ENCODE results near the gene MKNK2.
"Not testable (repeated sequence)": the region's sequence is repeated elsewhere in the genome, so short reads cannot be mapped to it uniquely, and the experiment has no call there.

The MKNK2 gene

DNA sequence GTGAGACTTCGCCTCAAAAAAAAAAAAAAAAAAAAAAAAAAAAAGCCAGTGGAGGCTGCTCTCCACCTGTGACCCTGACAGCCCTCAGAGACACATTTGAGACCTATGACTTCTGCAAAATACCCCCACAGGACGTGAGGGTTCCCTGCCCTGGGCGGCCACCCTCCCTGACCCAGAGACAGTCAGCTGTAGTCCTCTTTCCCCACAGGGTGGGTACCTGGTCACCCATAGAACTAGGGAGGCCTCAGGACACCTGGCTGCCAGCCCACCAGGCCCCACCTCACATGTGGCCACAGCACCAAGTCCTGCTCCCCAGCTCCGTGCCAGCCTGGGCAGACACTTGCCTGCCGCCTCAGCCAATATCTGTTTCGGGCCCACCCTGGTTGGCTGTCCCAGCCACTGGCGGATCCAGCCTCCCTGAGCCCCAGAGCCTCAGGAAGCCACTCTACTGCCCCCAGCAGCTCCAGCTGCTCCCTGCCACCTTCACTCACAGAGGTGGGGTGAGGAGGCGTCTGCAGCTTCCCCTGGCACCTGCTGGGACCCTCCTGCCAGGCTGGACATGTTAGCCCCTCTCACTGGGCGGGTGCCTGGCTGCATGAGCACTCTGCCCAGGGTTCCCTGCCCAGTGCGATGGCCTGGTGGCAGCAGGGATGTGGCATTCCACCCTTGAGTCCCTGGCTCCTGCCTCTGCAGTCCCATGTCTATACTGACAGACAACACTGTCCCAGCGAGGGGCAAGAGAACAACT lies 6.9 kb downstream of the MKNK2 start:
- no peak for DNase-seq (ENCODE audit: low spot score)

DNA sequence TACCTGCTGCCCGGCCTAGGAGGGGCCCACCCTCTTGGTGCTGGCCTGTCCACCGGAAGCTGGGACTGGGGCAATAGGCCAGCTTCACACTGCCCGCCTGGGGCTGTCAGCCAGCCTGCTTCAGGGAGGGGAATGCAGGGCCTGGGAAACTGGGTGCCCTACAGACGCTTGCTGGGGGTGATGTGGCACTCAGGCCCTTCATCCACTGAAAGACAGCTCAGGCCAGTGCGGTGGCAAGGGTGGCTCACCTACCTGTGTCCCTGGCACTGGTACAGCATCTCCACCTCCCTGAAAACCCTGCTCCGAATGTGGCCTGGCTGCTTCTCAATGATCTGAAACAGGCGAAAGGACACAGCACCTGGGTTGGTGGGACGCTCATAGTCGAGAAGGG lies 7.8 kb downstream of the MKNK2 start:
- no peak for DNase-seq (ENCODE audit: low spot score)

DNA sequence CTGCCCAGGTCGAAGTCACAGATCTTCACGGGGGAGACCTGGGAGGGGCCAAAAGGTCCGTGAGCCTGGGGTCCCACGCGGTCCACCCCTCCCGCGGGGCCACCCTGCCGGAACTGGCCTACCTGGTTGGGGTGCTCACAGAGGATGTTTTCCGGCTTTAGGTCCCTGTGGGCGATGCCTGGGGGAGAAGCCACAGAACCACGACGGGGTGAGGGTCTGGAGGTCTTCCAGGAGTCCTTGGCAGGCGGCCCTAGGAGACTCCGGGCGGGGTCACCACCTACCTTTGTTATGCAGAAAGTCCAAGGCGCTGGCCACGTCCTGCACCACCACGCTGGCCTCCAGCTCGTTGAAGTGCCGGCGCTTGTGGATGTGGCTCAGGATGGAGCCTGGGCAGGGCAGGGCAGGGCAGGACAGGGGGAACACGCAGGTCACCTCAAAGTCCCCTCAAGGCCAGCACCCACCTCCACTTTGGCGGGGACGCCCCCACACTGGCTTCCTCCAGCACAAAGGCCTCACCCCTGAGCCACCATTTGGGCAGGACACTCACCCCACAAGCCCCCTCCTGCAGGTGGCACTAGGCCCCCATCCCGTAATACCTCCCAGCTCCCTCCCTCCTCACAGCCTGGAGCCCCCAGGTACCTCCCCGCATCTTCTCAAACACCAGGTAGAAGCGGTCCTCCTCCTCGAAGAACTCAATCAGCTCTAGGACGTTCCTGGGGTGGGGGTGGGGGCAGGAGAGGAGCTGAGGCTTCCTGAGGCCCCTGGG lies 8.4 kb downstream of the MKNK2 start:
- DNase-seq (ENCODE audit: low spot score) = no peak

DNA sequence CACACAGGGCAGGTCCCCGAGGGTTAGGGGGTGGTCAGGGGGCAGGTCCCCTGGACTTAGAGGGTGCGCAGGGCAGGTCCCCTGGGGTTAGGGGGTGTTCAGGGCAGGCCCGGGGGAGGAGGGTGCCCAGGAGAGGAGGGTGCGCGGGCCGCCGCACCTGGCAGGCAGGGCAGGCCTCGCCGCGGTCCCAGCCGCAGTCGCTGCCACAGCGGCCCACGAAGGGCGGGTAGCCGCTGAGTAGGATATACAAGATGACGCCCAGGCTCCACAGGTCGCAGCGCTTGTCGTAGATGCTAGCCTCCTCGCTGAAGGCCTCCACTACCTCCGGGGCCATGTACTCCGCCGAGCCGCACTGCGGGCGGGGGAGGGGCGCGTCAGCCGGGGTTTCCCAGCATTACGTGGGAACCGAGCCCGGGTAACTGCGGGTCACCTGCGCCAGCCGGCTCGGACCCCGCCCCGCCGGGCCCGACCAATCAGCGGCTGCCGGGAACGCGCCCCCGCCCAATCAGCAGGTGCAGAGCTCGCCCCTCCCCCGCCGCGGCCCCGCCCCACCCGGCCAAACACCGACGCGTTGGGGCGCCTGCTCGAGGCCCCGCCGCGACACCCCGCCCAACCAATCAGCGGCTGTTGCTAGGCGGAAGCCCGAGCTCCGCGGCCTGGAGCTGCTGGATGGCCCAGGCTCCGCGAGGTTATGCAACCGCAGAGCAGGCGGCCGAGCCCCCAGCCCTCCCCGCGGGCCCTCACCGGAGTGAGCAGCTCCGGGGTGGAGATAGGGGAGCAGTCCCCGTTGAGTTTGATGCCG lies 9.2 kb downstream of the MKNK2 start:
- DNase-seq (ENCODE audit: low spot score) = peak; percentile 59

DNA sequence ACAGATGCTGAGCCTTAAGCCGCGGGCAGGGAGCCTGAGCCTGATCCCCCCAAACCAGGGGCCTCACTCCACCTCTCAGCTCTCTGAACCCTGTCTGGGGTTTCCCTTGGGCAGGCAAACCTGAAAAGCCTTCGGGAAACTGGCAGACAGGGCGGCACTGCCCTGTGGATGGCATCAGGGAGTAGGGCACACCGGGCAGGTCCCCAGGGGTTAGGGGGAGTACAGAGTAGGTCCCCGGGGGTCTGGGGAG lies 9.7 kb downstream of the MKNK2 start:
- no peak for DNase-seq (ENCODE audit: low spot score)

GRCh38 chr19:2040647-2041432 lies 10.2 kb downstream of the MKNK2 start:
- DNase-seq (ENCODE audit: low spot score) = no peak

DNA sequence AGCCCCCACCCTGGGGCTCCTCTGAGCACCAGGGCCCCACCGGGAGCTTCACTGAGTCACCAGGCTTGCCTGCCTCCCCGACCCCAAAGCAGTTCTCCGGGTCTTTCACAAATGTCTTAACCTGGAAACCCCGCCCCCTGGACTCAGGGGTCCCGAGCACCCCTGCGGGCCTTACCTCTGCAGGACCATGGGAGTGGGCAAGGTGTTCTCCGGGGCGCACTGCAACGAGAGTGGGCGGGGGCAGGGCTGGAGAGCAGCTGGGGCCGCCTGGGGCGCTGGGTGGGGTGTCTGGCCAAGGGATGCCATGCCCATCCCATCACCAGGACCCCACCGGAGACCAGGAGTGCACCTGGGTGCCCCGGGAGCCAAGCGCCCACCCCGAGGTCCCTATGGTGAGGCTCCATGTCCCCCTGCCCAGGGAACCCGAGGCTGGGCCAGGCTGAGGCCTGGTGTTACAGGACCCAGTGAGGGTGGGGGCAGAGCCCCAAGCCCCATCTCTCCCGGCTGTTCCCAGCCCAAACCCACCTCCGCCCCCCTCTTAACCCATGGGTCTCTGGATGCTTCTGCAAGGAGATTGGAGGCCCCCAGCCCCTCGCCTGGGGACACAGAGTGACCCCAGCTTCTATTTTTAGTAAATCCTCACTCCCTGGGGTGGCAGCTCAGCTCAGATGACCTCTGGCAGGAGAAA lies 10.9 kb downstream of the MKNK2 start:
- no peak for DNase-seq (ENCODE audit: low spot score)

DNA sequence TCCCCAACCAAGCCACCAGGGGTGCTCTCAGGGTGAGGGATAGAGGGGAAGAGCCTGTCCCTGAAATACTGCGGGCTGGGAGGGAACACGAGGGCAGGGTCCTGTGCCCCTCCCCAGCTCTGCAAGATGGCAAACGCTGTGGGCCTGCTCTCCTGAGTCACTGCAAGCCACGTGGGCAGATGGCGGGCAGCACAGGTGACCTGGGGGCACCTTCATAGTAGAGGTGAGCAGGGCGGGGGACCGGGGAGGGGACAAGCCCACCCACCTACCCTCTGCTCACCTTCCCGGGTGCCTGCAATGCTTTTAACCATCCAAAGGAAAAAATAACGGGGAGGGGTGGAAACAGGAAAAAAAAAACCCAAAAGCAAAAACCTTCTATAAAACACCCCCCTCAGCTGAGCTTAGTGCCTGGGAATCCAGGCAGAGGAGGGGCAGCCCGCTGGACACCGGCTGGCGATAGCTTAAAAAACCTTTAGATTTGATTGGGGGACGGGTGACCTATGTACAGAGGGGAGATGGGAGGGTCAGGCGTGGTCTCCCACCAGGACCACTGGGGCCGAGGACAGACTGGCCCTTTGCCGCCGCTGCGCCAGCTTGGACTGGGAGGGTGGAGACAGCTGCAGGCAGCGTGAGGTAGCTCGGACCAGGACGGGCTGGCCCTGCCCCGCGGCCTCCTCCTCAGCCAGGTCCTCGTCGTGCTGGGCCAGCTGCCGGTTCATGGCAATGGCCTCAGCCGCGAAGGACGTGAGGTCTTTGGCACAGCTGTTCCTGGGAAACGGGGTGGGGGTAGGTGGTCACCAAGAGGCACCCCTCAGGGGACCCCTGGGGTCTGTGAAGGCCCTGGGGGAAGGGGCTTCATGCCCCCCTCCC lies 11.7 kb downstream of the MKNK2 start:
- DNase-seq (ENCODE audit: low spot score) = no peak

GRCh38 chr19:2038284-2039088 lies 12.6 kb downstream of the MKNK2 start:
- DNase-seq (ENCODE audit: low spot score) = no peak

GRCh38 chr19:2037651-2038255 lies 13.3 kb downstream of the MKNK2 start:
- DNase-seq (ENCODE audit: low spot score) = no peak

DNA sequence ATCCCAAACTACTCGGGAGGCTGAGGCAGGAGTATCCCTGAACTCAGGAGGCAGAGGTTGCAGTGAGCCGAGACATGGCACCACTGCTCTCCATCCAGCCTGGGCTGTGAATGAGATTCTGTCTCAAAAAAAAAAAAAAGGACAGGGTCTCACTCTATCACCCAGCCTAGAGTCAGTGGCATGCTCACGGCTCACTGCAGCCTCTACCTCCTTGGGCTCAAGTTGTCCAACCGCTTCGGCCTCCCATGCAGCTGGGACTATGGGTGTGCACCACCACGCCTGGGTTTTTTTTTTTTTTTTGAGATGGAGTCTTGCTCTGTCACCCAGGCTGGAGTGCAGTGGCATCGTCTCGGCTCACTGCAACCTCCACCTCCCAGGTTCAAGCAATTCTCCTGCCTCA lies 14.6 kb downstream of the MKNK2 start:
- DNase-seq (ENCODE audit: low spot score) = no peak

GRCh38 chr19:2035590-2035991 lies 15.5 kb downstream of the MKNK2 start:
- DNase-seq (ENCODE audit: low spot score) = no peak

- no peak for DNase-seq (ENCODE audit: low spot score)
Observed at GRCh38 chr19:2034729-2035589, 16.1 kb downstream of the MKNK2 start.

DNA sequence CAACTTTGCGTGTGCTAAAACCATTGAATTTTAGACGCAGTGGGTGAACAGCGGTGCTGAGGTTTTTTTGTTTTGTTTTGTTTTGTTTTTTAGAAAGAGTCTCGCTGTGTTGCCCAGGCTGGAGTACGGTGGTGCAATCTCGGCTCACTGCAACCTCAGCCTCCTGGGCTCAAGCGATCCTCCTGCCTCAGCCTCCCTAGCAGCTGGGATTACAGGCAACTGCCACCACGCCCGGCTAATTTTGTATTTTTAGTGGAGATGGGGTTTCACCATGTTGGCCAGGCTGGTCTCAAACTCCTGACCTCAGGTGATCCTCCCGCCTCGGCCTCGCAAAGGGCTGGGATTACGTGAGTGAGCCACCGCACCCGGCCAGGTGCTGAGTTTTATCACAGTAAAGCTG lies 16.8 kb downstream of the MKNK2 start:
- not testable (repeated sequence) for DNase-seq (ENCODE audit: low spot score)

DNA sequence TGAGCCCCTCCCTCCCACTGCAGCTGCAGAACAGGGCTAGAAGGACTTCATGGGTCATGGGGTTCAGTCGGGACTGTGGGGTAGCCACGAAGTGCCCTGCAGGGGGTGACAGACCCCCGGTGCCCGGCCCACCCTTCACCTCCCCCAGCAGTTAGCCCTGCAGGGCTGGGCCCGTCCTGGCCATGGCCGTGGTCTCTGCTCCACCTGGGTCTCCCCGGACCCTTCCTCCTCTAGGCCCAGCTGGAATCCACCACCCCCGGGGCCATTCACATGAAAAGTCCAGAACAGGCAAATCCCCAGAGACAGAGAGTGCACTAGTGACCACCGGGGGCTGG lies 17.3 kb downstream of the MKNK2 start:
- DNase-seq (ENCODE audit: low spot score) = no peak

DNA sequence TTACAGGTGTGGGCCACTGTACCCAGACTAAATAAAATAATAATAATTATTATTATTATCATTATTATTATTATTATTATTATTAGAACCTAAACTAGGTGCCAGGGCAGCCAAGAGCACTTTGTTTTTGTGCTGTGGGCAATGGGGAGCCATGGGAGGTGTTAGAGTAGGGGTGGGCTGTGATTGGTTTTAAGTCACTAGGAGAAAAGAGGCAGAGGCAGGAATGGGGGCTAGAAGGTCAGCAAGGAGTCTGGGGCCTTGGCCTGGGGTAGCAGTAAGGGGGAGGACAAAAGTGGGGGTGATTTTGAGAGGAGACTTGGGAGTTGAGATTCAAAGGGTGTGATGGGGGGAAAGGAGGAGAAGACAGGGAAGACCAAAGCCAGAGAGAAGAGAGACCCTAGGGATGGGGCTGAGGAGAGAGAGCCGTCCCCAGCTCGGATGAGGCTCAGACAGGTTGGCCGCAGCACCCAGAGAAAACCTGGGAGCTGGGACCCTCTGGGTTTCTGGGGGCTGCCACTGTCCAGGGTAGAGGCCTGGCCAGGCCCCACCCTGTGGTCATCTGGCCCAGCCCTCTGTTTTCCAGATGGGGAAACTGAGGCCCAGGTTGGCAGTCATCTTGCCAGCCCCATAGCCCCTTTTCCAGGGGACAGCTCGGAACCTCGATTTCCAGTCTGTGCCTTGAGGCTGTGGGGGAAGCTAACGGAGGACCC lies 17.8 kb downstream of the MKNK2 start:
- no peak for DNase-seq (ENCODE audit: low spot score)

GRCh38 chr19:2032296-2032941 lies 18.6 kb downstream of the MKNK2 start:
- DNase-seq (ENCODE audit: low spot score) = peak; percentile 63
